Fibroblast of lung (primary cell): Measurements from ENCODE around the gene RIPOR2. TPM values are rescaled to one million over a fixed set of nuclear protein-coding genes. Genes with fewer than 3 reads are reported as not detected.

Experiments
- DNase-seq, 2 donors: peaks; one replicate each; pipeline versions ENCODE4 v3.0.0 to v3.0.0-alpha.2; 2010; ENCODE audit warnings: low read depth in 2 of 2
- H2AFZ ChIP-seq: 2 replicates; pipeline ENCODE4 v1.5.1; 2012; ENCODE audit warnings: low read length, control low read depth, inconsistent platforms
- H3K27ac ChIP-seq: 2 replicates; pipeline ENCODE4 v1.5.1; 2011; ENCODE audit warnings: low read length, control low read depth; ENCODE audit not compliant: insufficient read depth
- H3K27me3 ChIP-seq: 2 replicates; pipeline ENCODE4 v1.5.1; 2011; ENCODE audit warnings: mild to moderate bottlenecking, low read length; ENCODE audit not compliant: control insufficient read depth, insufficient read depth
- H3K36me3 ChIP-seq: 2 replicates; pipeline ENCODE4 v1.5.1; 2011; ENCODE audit warnings: low read length; ENCODE audit not compliant: control insufficient read depth, insufficient read depth
- H3K4me1 ChIP-seq: 2 replicates; pipeline ENCODE4 v1.5.1; 2011; ENCODE audit warnings: low read length; ENCODE audit not compliant: control insufficient read depth, insufficient read depth; ENCODE audit errors: extremely low read depth
- H3K4me2 ChIP-seq: 2 replicates; pipeline ENCODE4 v1.5.1; 2011; ENCODE audit warnings: low read length, control low read depth; ENCODE audit not compliant: insufficient read depth; ENCODE audit errors: extremely low read depth
- H3K4me3 ChIP-seq, 4 experiments: fragments of 200-600 bp in 1 of 4; sonication (generic) in 1 of 4; replicated peaks in 1 of 4; 2 replicates each; pipeline ENCODE4 v1.5.1; 2011 to 2016; ENCODE audit warnings: low read length in 4 of 4, low read depth in 3 of 4, mild to moderate bottlenecking in 3 of 4, control low read depth in 2 of 4, inconsistent platforms in 1 of 4, mixed read lengths in 1 of 4; ENCODE audit not compliant: insufficient read depth in 1 of 4; ENCODE audit errors: control extremely low read depth in 1 of 4
- H3K79me2 ChIP-seq: 2 replicates; pipeline ENCODE4 v1.5.1; 2012; ENCODE audit warnings: mild to moderate bottlenecking, low read length, inconsistent platforms; ENCODE audit not compliant: control insufficient read depth, insufficient read depth
- H3K9ac ChIP-seq: 2 replicates; pipeline ENCODE4 v1.5.1; 2011; ENCODE audit warnings: mild to moderate bottlenecking, low read length, control low read depth; ENCODE audit not compliant: insufficient read depth
- H3K9me3 ChIP-seq: 2 replicates; pipeline ENCODE4 v1.5.1; 2012; ENCODE audit warnings: low read depth, low read length; ENCODE audit not compliant: control insufficient read depth, insufficient read depth
- H4K20me1 ChIP-seq: 2 replicates; pipeline ENCODE4 v1.5.1; 2011; ENCODE audit warnings: low read length; ENCODE audit not compliant: control insufficient read depth, insufficient read depth; ENCODE audit errors: extremely low read depth
- CTCF ChIP-seq, 2 donors: IDR thresholded peaks in 1 of 2; conservative IDR thresholded peaks in 1 of 2; 1 replicate in 1 of 2; 2 replicates in 1 of 2; pipeline ENCODE4 v1.5.1; 2011 to 2012; ENCODE audit warnings: low read length in 2 of 2, control low read depth in 1 of 2, inconsistent platforms in 1 of 2, low read depth in 1 of 2, mild to moderate bottlenecking in 1 of 2
- EZH2 ChIP-seq: IDR thresholded peaks from 2 replicates; pipeline ENCODE4 v1.5.1; 2012; ENCODE audit warnings: low read length, control low read depth, mild to moderate bottlenecking; ENCODE audit errors: missing control alignments
- polyA plus RNA-seq, 2 donors: library from polyadenylated mRNA; depleted of rRNA in 1 of 2; stranded (reverse) in 1 of 2; unstranded in 1 of 2; fragments of >200 nt; gene quantifications; 2 replicates each; pipeline ENCODE4 v1.2.1, GENCODE V29; 2011 to 2012; ENCODE audit warnings: missing spikeins in 1 of 2
- total RNA-seq: library from RNA; depleted of rRNA; stranded (reverse); fragments of >200 nt; gene quantifications from 2 replicates; pipeline ENCODE4 v1.2.1, GENCODE V29; 2014

The RIPOR2 gene
- total and polyA plus RNA-seq, 2 donors (not counting 1 experiment from before 2014, with no cell fraction given) = 3.5 to 3.6 TPM

- Histone ChIP-seq H3K27me3 (peaks cover 3% of the 10 kb centered on the region), H2AFZ (no peak overlapping the region), H3K4me1 (no peaks in the 10 kb centered on the region), H3K36me3 (no peaks in the 10 kb centered on the region), H3K27ac (no peak overlapping the region), H4K20me1 (no peaks in the 10 kb centered on the region), H3K9ac (no peak overlapping the region), H3K9me3 (no peaks in the 10 kb centered on the region), H3K4me3 (no peak overlapping the region), H3K79me2 (no peaks in the 10 kb centered on the region), H3K4me2 (no peak overlapping the region)
- no peak for DNase-seq
- no peak for TF ChIP-seq CTCF (conservative IDR thresholded peaks at IDR 0.05 in 1 of 2, IDR thresholded peaks at IDR 0.05 in 1 of 2; ENCODE audit: low read depth in 1 of 2, low read length in 2 of 2)
- TF ChIP-seq EZH2 = no peak
Observed at GRCh38 chr6:24959319-24959718, 23.6 kb upstream of the RIPOR2 start.

- Histone ChIP-seq H3K4me1 (no peaks in the 10 kb centered on the region), H3K27ac (no peak overlapping the region), H3K27me3 (no peaks in the 10 kb centered on the region), H4K20me1 (no peaks in the 10 kb centered on the region), H3K4me3 (no peak overlapping the region), H3K9ac (no peak overlapping the region), H3K36me3 (no peaks in the 10 kb centered on the region), H3K4me2 (no peak overlapping the region), H2AFZ (no peak overlapping the region), H3K79me2 (no peaks in the 10 kb centered on the region), H3K9me3 (no peaks in the 10 kb centered on the region)
- TF ChIP-seq EZH2 (no peak), CTCF (conservative IDR thresholded peaks at IDR 0.05 in 1 of 2, IDR thresholded peaks at IDR 0.05 in 1 of 2; ENCODE audit: low read depth in 1 of 2, low read length in 2 of 2) (no peak)
- no peak for DNase-seq
Observed at GRCh38 chr6:24957199-24957598, 21.4 kb upstream of the RIPOR2 start.

GRCh38 chr6:24953726-24954125 is 18.0 kb upstream of the RIPOR2 start:
- Histone ChIP-seq H3K4me1 (no peaks in the 10 kb centered on the region), H3K9me3 (no peaks in the 10 kb centered on the region), H3K9ac (no peak overlapping the region), H2AFZ (no peak overlapping the region), H4K20me1 (no peaks in the 10 kb centered on the region), H3K4me3 (no peak overlapping the region), H3K36me3 (no peaks in the 10 kb centered on the region), H3K27ac (no peak overlapping the region), H3K27me3 (peaks cover 3% of the 10 kb centered on the region), H3K79me2 (no peaks in the 10 kb centered on the region), H3K4me2 (no peak overlapping the region)
- no peak for DNase-seq
- TF ChIP-seq CTCF (conservative IDR thresholded peaks at IDR 0.05 in 1 of 2, IDR thresholded peaks at IDR 0.05 in 1 of 2; ENCODE audit: low read depth in 1 of 2, low read length in 2 of 2) (no peak), EZH2 (no peak)
